C4-2B (cell line): ENCODE results near the gene SCN4B.

Experiments
- H3K27ac ChIP-seq: fragments of 450-650 bp; 2 replicates; pipeline ENCODE4 v1.5.1; 2017
- ZFX ChIP-seq: fragments of 450-650 bp; IDR thresholded peaks from 2 replicates; pipeline ENCODE4 v1.6.1; 2017
- TF ChIP-seq, protein P1 (sequence below): fragments of 450-650 bp; conservative IDR thresholded peaks from 2 replicates; pipeline ENCODE4 v1.5.1; 2017; ENCODE audit warnings: mild to moderate bottlenecking

The SCN4B gene

DNA sequence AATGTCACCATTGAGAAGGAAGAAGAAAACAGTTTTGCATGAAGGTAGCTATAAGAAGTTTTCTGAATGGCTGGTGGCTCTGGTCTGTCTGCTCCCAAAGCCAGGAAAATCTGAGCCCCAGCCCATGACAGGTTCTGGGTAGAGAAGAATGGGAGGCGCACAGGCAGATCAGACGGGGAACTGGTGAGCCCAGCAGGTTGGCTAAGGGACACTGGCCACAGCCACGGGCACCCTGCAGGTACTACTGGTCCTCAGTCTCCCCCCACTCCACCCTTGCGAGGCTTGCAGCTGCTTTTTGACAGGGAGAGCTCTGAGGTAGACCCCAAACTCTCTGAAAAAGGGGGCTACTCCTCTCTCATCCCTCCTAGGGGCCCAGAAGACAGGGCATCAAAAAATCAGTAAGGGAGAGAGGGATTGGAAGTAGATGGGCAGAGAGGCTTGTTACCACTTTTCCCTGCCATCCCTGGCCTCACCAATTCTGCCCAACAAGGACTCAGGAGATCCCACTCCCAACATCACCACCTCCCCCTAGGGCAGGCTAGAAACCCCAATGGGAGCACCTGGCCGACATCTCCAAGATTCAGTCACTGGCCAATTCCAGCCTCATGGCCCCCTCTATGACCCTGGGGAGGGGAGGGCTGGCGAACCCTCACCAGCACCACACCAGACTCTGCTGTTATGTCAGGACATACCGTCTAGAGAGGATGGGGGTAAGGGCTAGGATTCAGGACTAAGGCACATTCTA is 17.4 kb downstream of the SCN4B start:
- no peak for TF ChIP-seq ZFX
- TF ChIP-seq, protein P1, sequence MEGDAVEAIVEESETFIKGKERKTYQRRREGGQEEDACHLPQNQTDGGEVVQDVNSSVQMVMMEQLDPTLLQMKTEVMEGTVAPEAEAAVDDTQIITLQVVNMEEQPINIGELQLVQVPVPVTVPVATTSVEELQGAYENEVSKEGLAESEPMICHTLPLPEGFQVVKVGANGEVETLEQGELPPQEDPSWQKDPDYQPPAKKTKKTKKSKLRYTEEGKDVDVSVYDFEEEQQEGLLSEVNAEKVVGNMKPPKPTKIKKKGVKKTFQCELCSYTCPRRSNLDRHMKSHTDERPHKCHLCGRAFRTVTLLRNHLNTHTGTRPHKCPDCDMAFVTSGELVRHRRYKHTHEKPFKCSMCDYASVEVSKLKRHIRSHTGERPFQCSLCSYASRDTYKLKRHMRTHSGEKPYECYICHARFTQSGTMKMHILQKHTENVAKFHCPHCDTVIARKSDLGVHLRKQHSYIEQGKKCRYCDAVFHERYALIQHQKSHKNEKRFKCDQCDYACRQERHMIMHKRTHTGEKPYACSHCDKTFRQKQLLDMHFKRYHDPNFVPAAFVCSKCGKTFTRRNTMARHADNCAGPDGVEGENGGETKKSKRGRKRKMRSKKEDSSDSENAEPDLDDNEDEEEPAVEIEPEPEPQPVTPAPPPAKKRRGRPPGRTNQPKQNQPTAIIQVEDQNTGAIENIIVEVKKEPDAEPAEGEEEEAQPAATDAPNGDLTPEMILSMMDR: no peak
- H3K27ac ChIP-seq: no peak overlapping the region

DNA sequence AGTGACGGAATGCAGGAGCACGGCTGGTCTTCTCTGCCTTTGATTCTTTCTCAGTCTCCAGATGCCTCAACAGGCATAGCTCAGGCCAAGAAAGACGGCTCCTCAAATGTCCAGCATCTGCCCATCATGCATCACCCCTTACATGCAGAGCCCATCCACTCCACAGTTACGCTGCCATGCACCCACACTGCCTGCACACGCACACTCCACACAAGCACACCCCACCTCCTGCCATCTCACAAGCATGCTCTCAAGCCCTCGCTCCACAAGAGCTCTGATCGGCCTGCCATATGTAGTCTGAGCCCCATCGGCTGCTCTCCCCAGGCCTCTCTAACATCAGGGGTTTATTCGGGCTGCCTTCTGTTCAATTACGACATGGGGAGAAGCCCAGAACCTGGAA is 18.8 kb downstream of the SCN4B start:
- H3K27ac ChIP-seq: no peak overlapping the region
- no peak for TF ChIP-seq ZFX
- TF ChIP-seq, protein P1: no peak

DNA sequence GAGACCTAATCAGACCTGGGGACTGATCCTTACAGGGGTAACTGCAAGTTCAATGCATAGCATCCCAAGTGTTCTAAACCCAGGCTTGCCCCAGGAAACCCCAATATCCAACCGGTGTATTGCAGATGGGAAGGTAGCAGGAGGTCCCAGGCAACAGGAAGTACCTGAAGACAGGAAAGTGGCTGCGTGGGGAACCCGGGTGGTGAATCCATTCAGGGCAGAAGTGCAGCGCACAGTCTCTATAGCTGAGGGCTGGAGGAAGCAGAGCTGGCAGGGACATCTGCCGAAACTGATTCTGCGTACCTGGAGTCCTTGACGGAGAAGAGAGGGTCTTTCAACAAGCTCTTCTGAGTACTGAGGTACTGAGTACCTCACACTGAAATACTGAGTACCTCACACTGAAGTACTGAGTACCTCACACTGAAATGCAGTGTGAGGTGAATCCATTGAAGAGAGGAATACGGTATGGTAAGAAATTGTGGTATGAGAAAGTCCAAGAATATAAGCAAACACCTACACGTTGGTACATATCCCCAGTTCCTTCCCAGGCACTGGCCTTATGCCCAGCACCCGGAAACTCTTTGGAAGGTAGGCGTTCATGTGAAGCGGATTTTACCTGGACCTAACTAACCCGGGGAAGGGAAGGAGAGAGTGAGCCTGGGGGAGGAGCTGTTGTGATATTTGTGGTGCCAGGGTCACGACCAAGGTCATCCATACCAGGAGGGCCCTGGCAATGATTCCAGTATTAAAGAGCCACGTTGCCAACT is 20.1 kb downstream of the SCN4B start:
- H3K27ac ChIP-seq: no peak overlapping the region
- TF ChIP-seq ZFX: no peak
- TF ChIP-seq, protein P1: no peak

DNA sequence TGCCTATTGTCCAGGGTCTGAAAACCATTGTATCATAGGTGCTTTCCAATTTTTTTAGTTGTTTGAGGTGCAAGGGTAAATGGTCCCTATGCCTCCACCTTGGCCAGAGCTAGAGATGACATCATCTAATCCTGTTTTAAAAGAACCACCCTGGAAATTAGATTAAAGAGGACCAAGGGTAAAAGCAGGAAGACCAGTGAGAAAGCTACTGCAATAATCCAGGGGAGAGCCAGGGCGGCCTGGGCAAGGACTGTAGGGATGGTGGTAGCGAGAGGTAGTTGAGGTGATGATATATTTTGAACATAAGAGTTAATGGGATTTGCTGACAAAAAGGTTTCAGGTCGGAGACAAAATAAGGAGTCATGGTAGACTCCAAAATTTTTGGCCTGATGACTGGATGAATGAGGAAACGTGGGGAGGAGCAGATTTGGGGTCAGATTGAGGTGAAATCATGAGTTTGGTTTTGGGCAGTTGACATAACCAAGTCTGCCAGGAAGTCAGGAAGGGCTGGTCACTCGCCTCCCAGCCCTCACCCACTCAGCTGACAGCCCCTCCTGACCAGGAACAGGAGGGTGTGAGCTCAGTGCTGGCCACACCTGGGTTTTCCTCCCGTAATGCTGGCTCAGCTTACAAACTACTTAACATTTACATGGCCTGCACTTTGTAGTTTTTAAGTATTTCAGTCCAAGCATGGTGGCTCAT is 23.0 kb downstream of the SCN4B start:
- no peak overlapping the region for H3K27ac ChIP-seq
- TF ChIP-seq, protein P1: no peak
- TF ChIP-seq ZFX: no peak

DNA sequence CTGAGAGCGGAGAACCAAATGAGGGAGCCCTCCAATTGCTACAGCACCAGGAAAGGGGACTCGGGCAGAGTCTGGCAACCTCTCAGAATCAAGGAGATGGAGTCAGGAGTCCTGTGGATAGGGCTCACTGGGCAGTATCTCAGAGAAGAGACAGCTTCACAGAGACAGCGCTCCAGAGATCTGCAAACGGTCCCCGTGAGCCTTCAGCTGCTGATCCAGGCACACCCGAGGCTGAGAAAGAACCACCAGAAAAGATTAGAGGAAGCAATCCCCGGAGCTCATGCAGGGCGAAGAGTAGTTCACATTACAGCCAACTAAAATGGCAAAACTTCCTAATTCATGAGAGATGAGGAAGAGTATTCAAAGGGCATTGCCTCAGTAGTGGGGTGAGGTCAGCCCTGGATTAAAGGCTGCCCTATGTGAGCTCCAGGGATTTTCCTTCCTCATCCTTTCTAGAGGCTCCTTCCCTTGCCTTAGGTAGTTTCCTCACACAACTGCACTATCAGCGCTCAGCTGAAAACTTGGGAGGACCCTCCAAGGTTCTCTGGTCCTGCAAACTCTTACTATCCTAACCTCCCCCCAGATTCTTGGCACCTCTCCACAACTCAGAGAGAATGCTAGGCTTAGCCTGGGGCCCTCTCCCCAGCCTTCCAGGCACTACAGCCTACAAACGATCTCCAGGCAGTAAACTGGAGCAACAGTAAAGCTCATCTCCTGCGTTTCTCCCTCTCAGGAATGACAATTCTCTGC is 23.7 kb downstream of the SCN4B start:
- H3K27ac ChIP-seq: no peak overlapping the region
- TF ChIP-seq ZFX: no peak
- TF ChIP-seq, protein P1: no peak

DNA sequence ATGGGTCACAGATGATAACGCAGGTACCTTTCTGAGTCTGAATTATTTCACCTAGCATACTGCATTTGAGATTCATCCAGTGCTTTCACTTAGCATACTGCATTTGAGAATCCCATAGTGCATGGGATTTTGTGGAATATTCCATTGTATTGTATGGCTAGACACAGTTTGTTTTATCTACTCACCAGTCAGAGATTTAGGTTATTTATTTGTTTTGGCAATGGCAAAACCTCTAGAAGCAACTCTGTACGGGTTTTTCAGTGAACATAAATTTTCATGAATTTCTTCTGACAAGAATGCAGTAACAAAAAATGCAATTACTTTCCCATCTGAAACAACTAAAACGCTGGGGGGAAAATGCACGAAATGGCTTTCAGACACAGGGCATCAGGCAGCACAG is 24.3 kb downstream of the SCN4B start:
- no peak for TF ChIP-seq ZFX
- TF ChIP-seq, protein P1: no peak
- no peak overlapping the region for H3K27ac ChIP-seq
